ENCODE measurements around the gene ARHGEF10L.

The ARHGEF10L gene

GRCh38 chr1:17674726-17675500, 135.4 kb downstream of the ARHGEF10L start:
- DNase-seq (ENCODE audit: low read depth, low spot score), result no peak

GRCh38 chr1:17675744-17676143, 136.2 kb downstream of the ARHGEF10L start:
- DNase-seq (ENCODE audit: low read depth, low spot score), result no peak

GRCh38 chr1:17676387-17677060, 137.0 kb downstream of the ARHGEF10L start:
- no peak for DNase-seq (ENCODE audit: low read depth, low spot score)

- DNase-seq (ENCODE audit: low read depth, low spot score), result no peak
Observed at GRCh38 chr1:17678011-17678410, 138.5 kb downstream of the ARHGEF10L start.

- DNase-seq (ENCODE audit: low read depth, low spot score), result no peak
Observed at GRCh38 chr1:17679856-17680255, 140.4 kb downstream of the ARHGEF10L start.

GRCh38 chr1:17680308-17680707, 140.8 kb downstream of the ARHGEF10L start:
- DNase-seq (ENCODE audit: low read depth, low spot score), result no peak

GRCh38 chr1:17682400-17682799, 142.9 kb downstream of the ARHGEF10L start:
- DNase-seq (ENCODE audit: low read depth, low spot score), result no peak

GRCh38 chr1:17683598-17683997, 144.1 kb downstream of the ARHGEF10L start:
- DNase-seq (ENCODE audit: low read depth, low spot score), result no peak

- DNase-seq (ENCODE audit: low read depth, low spot score), result no peak
Observed at GRCh38 chr1:17684810-17685209, 145.3 kb downstream of the ARHGEF10L start.

- DNase-seq (ENCODE audit: low read depth, low spot score), result no peak
Observed at GRCh38 chr1:17686258-17686657, 146.8 kb downstream of the ARHGEF10L start.

GRCh38 chr1:17687145-17687544, 147.6 kb downstream of the ARHGEF10L start:
- no peak for DNase-seq (ENCODE audit: low read depth, low spot score)

GRCh38 chr1:17688217-17688810, 148.8 kb downstream of the ARHGEF10L start:
- no peak for DNase-seq (ENCODE audit: low read depth, low spot score)

- DNase-seq (ENCODE audit: low read depth, low spot score), result no peak
Observed at GRCh38 chr1:17689011-17689410, 149.5 kb downstream of the ARHGEF10L start.

GRCh38 chr1:17690906-17691634, 151.6 kb downstream of the ARHGEF10L start:
- DNase-seq (ENCODE audit: low read depth, low spot score), result no peak

GRCh38 chr1:17692645-17693044, 153.1 kb downstream of the ARHGEF10L start:
- DNase-seq (ENCODE audit: low read depth, low spot score), result no peak

- no peak for DNase-seq (ENCODE audit: low read depth, low spot score)
Observed at GRCh38 chr1:17696417-17697301, 157.2 kb downstream of the ARHGEF10L start.

GRCh38 chr1:17697458-17697857, 158.0 kb downstream of the ARHGEF10L start:
- no peak for DNase-seq (ENCODE audit: low read depth, low spot score)

- DNase-seq (ENCODE audit: low read depth, low spot score), result no peak
Observed at GRCh38 chr1:17699581-17699980, 160.1 kb downstream of the ARHGEF10L start.

GRCh38 chr1:17700945-17701810, 161.7 kb downstream of the ARHGEF10L start:
- DNase-seq (ENCODE audit: low read depth, low spot score), result no peak

- no peak for DNase-seq (ENCODE audit: low read depth, low spot score)
Observed at GRCh38 chr1:17704176-17704575, 164.7 kb downstream of the ARHGEF10L start.

Data from activated CD4-positive, CD25-positive, alpha-beta regulatory T cell treated with anti-CD3 and anti-CD28 coated beads, Interleukin-2, amount 50 U/mL, for 16 hours (primary cell).